A204.1 (cell line): ENCODE measurements around the gene POU2AF1.

Source experiments
- FAIRE-seq: peaks from 2 replicates; lab custom pipeline; 2012; peaks lifted over from hg19 to GRCh38; lab: Jason Lieb, UNC

The POU2AF1 gene

DNA sequence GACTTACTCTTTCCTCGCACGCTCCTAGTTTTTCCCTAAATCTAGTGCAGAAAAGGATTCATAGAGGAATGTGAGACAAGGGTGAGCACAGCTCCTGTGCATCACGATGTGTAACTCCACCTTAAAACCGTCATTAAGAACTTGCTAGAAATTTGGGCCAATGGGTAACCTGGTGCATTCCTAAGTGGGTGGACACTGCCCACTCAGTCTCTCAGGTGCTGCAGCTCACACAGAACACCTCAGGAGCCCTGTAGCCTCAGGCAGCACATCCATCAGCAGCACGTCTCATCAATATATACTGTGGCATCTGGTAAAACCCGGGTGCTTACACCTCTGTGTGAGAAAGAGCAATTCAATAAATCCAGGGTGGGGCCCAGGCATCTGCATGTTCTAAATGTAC, 68.4 kb downstream of the POU2AF1 start:
- no peak for FAIRE-seq

DNA sequence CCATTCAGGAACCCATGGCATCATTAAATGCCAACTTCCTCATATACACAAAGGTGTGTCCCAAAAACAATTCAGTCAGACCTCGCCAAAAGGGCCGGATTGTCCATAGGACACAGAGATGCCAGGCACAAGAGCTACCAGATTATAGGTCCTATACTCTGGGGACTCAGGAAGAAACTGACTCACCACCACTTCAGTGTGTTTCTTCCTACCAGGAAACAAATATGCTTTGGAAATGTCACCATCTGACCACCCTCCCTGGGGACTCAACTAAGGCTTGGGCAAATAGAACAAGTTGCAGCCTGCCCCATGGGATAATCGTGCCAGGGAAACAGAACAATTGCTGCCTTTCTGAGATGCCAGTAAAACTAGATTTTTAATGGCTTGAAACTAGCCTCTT, 69.0 kb downstream of the POU2AF1 start:
- FAIRE-seq: no peak

DNA sequence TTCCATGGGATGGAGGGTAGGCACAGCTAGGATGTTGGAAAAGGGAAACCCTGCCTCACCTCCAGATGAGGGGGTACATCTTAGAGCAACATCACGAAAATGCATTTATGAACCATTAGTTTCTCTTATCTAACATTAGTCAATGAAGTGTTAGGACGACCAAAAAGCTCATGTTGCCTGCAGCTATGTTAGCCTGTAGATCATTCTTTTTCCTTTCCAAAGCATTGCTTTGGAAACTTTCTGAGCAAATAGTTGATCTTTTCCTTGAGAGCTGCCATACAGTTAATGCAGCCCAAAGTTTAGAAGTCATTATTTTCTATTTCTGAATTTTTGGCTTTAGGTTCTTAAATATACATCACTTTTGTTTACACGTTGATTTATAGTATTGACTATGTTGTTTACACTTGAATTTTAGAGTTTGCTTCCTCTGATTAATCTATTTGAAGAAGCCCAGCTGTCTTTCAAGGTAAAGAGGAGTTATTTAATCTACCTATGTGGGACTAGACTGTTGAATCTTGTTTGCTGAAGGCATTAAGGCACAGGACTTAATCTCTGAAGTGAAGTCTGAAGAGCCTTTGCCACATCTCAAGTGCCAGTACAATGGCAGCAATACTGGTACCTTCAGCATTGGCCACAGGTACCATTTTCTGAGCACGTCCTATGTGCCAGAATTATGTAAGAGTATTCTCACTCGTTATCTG, 69.7 kb downstream of the POU2AF1 start:
- no peak for FAIRE-seq

DNA sequence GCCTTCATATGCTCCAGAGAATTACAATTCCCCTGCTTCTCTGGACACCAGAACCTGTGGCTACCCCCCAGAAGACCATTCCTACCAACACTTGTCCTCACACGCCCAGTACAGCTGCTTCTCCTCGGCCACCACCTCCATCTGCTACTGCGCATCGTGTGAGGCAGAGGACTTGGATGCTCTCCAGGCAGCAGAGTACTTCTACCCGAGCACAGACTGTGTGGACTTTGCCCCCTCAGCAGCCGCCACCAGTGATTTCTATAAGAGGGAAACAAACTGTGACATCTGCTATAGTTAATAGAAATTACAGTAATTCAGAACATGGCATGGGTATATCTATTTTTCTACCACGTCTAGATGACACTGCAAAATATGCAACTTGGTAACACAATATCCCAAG, 70.9 kb downstream of the POU2AF1 start:
- FAIRE-seq: no peak

DNA sequence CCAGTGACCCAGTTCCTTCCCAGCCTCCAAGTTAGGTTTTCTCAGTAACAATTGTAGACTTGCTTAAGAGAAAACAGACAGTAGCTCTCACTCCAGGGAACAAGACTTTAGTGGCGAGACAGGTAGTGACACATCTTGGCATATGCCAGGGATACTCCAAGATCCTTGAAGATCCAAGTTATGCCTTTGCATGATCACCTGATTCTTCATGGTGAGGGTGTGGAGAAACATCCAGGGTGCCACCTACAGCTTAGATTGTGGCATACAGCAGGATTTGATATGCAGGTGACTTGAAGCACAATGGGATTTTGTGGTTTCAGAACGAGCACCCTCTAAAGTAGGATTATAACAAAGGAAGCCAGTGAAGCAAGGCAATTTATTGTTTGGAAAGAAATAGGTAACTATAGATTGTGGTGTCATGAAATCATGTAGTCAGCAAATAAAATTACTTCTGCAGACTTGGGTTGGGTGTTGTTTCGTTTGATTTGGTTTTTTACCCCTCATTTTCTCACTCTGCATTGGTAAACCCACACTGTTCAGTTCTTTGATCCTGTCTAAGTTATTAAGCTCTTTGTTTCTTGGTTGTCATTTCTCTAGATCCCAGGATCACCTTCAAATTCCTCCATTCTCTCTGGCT, 71.5 kb downstream of the POU2AF1 start:
- no peak for FAIRE-seq

DNA sequence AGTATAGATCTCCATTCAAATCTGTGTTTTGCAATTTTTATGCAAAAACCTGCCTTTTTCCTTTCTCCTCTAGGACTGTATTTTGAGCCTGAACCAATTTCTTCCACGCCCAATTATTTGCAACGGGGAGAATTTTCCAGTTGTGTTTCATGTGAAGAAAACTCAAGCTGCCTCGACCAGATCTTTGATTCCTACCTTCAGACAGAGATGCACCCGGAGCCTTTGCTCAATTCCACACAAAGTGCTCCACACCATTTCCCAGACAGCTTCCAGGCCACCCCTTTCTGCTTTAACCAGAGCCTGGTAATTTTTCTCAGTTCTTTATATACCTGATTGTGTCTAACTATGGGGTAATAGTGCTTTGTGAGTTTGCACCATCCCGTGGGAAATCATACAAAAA, 72.8 kb downstream of the POU2AF1 start:
- FAIRE-seq: no peak

DNA sequence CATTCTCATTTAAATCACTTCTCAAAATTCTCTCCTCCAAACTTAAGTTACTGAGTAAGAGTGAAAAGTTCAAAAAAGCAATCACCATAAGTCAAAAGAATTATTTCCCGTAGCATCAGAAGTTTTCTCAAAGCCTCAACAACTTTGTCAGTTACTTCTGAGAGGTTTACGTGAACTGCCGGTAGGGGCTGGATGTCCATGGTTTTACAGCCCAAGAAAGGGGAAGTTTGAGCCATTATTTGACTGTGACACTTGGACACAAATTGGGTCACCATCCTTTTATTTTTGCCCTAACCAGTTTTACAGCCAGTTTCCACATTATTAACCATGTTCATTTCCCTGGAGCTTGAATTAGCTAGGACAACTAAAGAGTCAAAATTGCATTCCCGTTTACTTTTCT, 73.2 kb downstream of the POU2AF1 start:
- FAIRE-seq: no peak

DNA sequence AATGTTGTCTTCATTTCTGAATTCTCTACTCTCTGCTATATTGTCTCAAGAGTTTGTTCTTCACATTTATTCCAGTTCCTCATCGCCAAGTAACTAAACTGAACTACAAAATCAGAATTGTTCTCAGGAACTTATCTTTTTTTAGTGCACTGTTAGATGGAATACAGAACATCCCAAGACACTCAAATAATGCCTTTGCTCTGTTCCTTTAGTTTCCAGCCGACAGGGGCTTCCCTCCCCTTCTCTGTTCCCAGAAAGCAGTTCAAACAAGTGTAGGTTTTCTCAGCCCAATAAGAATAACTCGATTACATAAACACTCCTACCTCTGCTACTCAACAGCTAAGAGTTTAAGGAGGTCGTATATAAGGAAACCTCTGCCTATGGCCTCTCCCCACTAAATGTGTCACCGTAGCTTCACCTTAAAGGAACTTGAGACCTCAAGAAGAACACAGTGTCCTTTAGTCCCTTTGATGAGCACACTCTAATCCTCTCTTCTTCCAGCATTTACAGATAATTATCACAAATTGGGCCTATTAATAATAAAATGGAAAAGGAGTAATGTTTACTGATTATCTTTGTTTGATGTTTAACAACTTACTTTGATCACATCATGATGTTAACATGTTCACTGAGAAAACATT, 73.8 kb downstream of the POU2AF1 start:
- no peak for FAIRE-seq

DNA sequence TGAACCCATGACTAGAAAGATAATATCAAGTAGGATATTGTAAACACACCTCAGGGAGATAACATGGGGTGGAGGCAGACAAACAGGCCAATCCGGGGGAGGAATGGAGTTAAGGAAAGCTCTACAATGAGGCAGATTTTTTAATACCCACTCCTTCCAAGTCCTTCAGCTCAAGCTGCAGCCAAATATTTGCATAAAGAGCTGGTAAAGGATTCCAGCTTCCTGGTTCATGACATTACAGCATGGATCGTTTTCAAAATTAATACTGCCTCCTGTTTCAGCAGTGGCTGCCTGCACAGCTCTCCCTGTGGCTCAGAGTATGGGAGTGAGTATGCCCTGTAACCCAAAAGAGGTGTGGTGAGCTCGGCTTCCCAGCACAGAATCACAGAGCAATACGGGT, 75.6 kb downstream of the POU2AF1 start:
- no peak for FAIRE-seq

DNA sequence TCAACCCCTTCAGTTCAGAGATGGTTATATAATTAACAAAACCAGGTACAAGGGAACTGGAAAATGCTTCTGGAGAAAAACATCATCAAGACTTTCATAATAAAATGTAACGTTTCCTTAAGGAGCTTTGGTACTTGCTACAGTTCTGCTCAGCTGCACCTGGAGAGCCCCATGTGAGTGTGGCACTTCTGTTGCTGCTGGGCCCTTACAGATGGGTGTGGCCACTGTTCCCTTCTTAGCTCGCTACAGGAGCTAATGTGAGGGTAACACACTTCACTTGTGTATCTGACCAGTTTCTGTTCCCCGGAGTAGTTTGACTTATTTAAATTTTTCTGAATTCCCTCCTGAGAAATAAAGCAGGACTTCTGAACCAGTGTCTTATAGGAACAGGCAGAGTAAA, 76.8 kb downstream of the POU2AF1 start:
- no peak for FAIRE-seq
